ENCODE results near the gene NR1D2. TPM values are rescaled to one million over a fixed set of nuclear protein-coding genes. Genes with fewer than 3 reads are reported as not detected.

Gene NR1D2
- 11.9 and 13.6 TPM in 2 replicates for total RNA-seq

GRCh38 chr3:23944861-23945662, at the start of gene NR1D2:
Gene NR1D2, plus strand, starts transcription at chr3:23945286. Its CDS starts 293 bp downstream, at chr3:23945579.

GRCh38 chr3:23916886-23917678, 28.0 kb upstream of the NR1D2 start, which contains the start of the genes NKIRAS1 and RPL15:
Gene NKIRAS1, minus strand, starts transcription at chr3:23916990. Its CDS starts 6,086 bp downstream, at chr3:23910904.
Gene RPL15, plus strand, starts transcription at chr3:23917132. Its CDS starts 728 bp downstream, at chr3:23917860.

Other genes starting within 250 kb of the NR1D2 start
- gene UBE2E1, start 139.3 kb upstream of the NR1D2 start, total RNA-seq, result 50.1 and 61.5 TPM in 2 replicates
- 10.4 and 11.4 TPM in 2 replicates for gene NKIRAS1, start 28.3 kb upstream of the NR1D2 start, total RNA-seq
- 2,699 and 2,879 TPM in 2 replicates for gene RPL15, start 28.2 kb upstream of the NR1D2 start, total RNA-seq

All from cardiac ventricle fibroblast (primary cell).